ENCODE measurements around the gene EDEM1.

- no peak for TF ChIP-seq SUZ12 (IDR thresholded peaks at IDR 0.05; ENCODE audit: unreplicated experiment)
- no peak for TF ChIP-seq RAD51 (IDR thresholded peaks at IDR 0.05)
- TF ChIP-seq PAX8 (IDR thresholded peaks at IDR 0.05): no peak
- TF ChIP-seq CTCF (IDR thresholded peaks at IDR 0.05 in 2 of 3, conservative IDR thresholded peaks at IDR 0.05 in 1 of 3; ENCODE audit: control insufficient read depth in 2 of 3, extremely low read depth in 1 of 3, insufficient read depth in 1 of 3, low read depth in 3 of 3, low read length in 3 of 3): no peak
- no peak for TF ChIP-seq MAX (IDR thresholded peaks at IDR 0.05; ENCODE audit: low read depth, low read length)
- TF ChIP-seq BRCA1 (IDR thresholded peaks at IDR 0.05; ENCODE audit: low read depth, low read length): no peak
- no peak for TF ChIP-seq BHLHE40 (IDR thresholded peaks at IDR 0.05; ENCODE audit: borderline replicate concordance in 1 of 2, low read depth in 2 of 2, low read length in 1 of 2)
- TF ChIP-seq USF2 (IDR thresholded peaks at IDR 0.05; ENCODE audit: borderline replicate concordance, low read depth, low read length): no peak
- no peak for TF ChIP-seq SMC3 (IDR thresholded peaks at IDR 0.05; ENCODE audit: borderline replicate concordance, low read length)
- TF ChIP-seq POLR2A (IDR thresholded peaks at IDR 0.05; ENCODE audit: low read depth, low read length): no peak
These were observed 53.2 kb downstream of the EDEM1 start for GRCh38 chr3:5240740-5241139.

Data from GM12878 (cell line).